ENCODE data around the gene GDPD3. TPM values are rescaled to one million over a fixed set of nuclear protein-coding genes. Genes with fewer than 3 reads are reported as not detected.
"Not testable (repeated sequence)": the region's sequence is repeated elsewhere in the genome, so short reads cannot be mapped to it uniquely, and the experiment has no call there.

The GDPD3 gene
- total and polyA plus RNA-seq, 2 donors, result 1.3 to 24.2 TPM

DNA sequence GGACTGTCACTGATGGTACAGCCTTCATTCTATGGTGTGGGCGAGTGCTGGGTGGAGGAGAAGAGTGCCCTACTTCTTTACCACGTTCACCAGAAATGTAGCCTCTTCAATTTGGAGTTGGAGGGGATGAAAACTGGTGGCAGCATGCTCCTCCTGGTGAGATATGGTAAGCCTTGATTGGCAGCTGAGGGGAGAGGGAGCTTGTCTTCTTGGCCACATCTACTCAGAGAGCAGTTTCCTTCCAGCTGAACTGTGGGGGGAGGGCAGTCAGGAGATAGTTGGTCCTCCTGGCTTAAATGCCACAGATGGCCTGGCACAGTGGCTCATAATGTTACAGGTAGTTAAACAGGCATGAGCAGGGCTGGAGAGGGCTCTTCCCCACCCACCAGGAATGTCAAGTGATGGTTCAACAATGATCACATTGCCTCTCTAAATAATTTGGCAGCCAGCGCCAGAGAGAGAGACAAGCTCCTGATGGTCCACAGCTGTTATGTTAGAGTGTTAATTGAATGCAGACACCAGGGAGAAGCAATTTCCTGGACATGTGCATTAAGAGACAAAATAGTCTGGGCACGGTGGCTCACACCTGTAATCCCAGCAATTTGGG, 18.6 kb upstream of the GDPD3 start:
- H3K27me3 ChIP-seq (ENCODE audit: control insufficient read depth in 2 of 2, insufficient read depth in 1 of 2, low read length in 1 of 2), result no peaks in the 10 kb centered on the region
- 95% methylated on average over 4 of the region's 4 CpGs for whole genome bisulfite sequencing

GRCh38 chr16:30127993-30128392, 14.7 kb upstream of the GDPD3 start:
- H3K4me3 ChIP-seq (ENCODE audit: low read length in 2 of 2), result no peak overlapping the region
- H3K27me3 ChIP-seq (ENCODE audit: control insufficient read depth in 2 of 2, insufficient read depth in 1 of 2, low read length in 1 of 2), result no peaks in the 10 kb centered on the region
- no peaks in the 10 kb centered on the region for H3K36me3 ChIP-seq (ENCODE audit: control insufficient read depth in 2 of 2, insufficient read depth in 2 of 2, low read length in 1 of 2)
- H3K9me3 ChIP-seq (ENCODE audit: control insufficient read depth in 2 of 2, insufficient read depth in 1 of 2, low read length in 1 of 2), result peaks cover 0 to 8% of the 10 kb centered on the region in 2 donors
- no peak for DNase-seq (ENCODE audit: low read depth in 6 of 9, low spot score in 9 of 9)
- no peak overlapping the region for H3K27ac ChIP-seq (ENCODE audit: low read depth in 1 of 2, low read length in 1 of 2)
- 98% methylated on average over 1 of the region's 1 CpG for WGBS
- H3K4me1 ChIP-seq (ENCODE audit: control insufficient read depth in 2 of 2, insufficient read depth in 2 of 2, low read length in 2 of 2), result peaks cover 2 to 11% of the 10 kb centered on the region in 2 donors

More for the DNA sequence above, 18.6 kb upstream of the GDPD3 start:
- Histone ChIP-seq H3K4me1 (ENCODE audit: control insufficient read depth in 2 of 2, insufficient read depth in 2 of 2, low read length in 2 of 2) (peaks cover 0 to 6% of the 10 kb centered on the region in 2 donors), H3K4me3 (ENCODE audit: low read length in 2 of 2) (no peak overlapping the region), H3K36me3 (ENCODE audit: control insufficient read depth in 2 of 2, insufficient read depth in 2 of 2, low read length in 1 of 2) (no peaks in the 10 kb centered on the region), H3K27ac (ENCODE audit: low read depth in 1 of 2, low read length in 1 of 2) (no peak overlapping the region), H3K9me3 (ENCODE audit: control insufficient read depth in 2 of 2, insufficient read depth in 1 of 2, low read length in 1 of 2) (peaks cover 0 to 8% of the 10 kb centered on the region in 2 donors)
- no peak for DNase-seq (ENCODE audit: low read depth in 6 of 9, low spot score in 9 of 9)

GRCh38 chr16:30125690-30126089, 12.4 kb upstream of the GDPD3 start:
- H3K4me3 ChIP-seq (ENCODE audit: low read length in 2 of 2); H3K27ac ChIP-seq (ENCODE audit: low read depth in 1 of 2, low read length in 1 of 2); DNase-seq (ENCODE audit: low read depth in 6 of 9, low spot score in 9 of 9); H3K9me3 ChIP-seq (ENCODE audit: control insufficient read depth in 2 of 2, insufficient read depth in 1 of 2, low read length in 1 of 2); H3K27me3 ChIP-seq (ENCODE audit: control insufficient read depth in 2 of 2, insufficient read depth in 1 of 2, low read length in 1 of 2); H3K36me3 ChIP-seq (ENCODE audit: control insufficient read depth in 2 of 2, insufficient read depth in 2 of 2, low read length in 1 of 2): not testable (repeated sequence)
- 96% methylated on average over 9 of the region's 9 CpGs for WGBS
- peaks cover 7 to 20% of the 10 kb centered on the region in 2 donors for H3K4me1 ChIP-seq (ENCODE audit: control insufficient read depth in 2 of 2, insufficient read depth in 2 of 2, low read length in 2 of 2)

GRCh38 chr16:30124985-30125379, 11.6 kb upstream of the GDPD3 start:
- WGBS, result 98% methylated on average over 4 of the region's 4 CpGs
- no peak overlapping the region for H3K27ac ChIP-seq (ENCODE audit: low read depth in 1 of 2, low read length in 1 of 2)

DNA sequence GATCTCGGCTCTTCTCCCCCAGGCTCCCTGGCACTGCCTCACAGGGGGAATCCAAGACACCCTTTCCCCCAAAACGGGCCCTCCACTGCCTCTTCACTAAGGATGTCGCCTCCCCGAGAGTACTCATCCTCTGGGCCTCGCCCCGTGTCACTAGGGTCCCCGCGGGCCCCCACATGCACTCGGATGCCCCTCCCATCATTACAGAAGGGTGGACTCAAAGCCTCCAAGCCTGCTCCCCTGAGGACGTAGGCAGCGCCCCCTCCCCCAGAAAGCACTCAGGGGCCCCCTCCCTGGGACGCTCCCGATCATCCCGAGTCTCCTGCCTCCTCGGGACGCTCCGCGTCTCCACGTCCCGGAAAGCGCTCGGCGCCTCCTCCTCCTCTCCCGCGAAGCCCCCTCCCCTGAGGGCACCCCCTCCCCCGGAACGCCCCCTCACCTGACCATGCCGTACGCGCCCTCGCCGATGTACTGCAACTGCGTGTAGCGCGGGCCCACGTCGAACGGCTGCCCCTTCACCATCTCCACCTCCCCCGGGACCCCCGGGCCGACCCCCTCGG, 9.3 kb upstream of the GDPD3 start:
- Histone ChIP-seq H3K36me3 (ENCODE audit: control insufficient read depth in 2 of 2, insufficient read depth in 2 of 2, low read length in 1 of 2) (peaks cover 10 to 18% of the 10 kb centered on the region in 2 donors), H3K9me3 (ENCODE audit: control insufficient read depth in 2 of 2, insufficient read depth in 1 of 2, low read length in 1 of 2) (peaks cover 0 to 3% of the 10 kb centered on the region in 2 donors), H3K4me1 (ENCODE audit: control insufficient read depth in 2 of 2, insufficient read depth in 2 of 2, low read length in 2 of 2) (peaks cover 11 to 30% of the 10 kb centered on the region in 2 donors), H3K27me3 (ENCODE audit: control insufficient read depth in 2 of 2, insufficient read depth in 1 of 2, low read length in 1 of 2) (no peaks in the 10 kb centered on the region), H3K27ac (ENCODE audit: low read depth in 1 of 2, low read length in 1 of 2) (peak overlapping the region; percentile 73 to 83), H3K4me3 (ENCODE audit: low read length in 2 of 2) (peak overlapping the region; percentile 84 to 94)
- 2% methylated on average over 42 of the region's 42 CpGs for WGBS
- peak in 2 of 9 donors; percentile 27 to 43 for DNase-seq (ENCODE audit: low read depth in 6 of 9, low spot score in 9 of 9)

More at GRCh38 chr16:30124985-30125379, 11.6 kb upstream of the GDPD3 start:
- Histone ChIP-seq H3K36me3 (ENCODE audit: control insufficient read depth in 2 of 2, insufficient read depth in 2 of 2, low read length in 1 of 2) (no peaks in the 10 kb centered on the region), H3K27me3 (ENCODE audit: control insufficient read depth in 2 of 2, insufficient read depth in 1 of 2, low read length in 1 of 2) (no peaks in the 10 kb centered on the region), H3K9me3 (ENCODE audit: control insufficient read depth in 2 of 2, insufficient read depth in 1 of 2, low read length in 1 of 2) (peaks cover 0 to 3% of the 10 kb centered on the region in 2 donors), H3K4me3 (ENCODE audit: low read length in 2 of 2) (no peak overlapping the region), H3K4me1 (ENCODE audit: control insufficient read depth in 2 of 2, insufficient read depth in 2 of 2, low read length in 2 of 2) (peaks cover 11 to 27% of the 10 kb centered on the region in 2 donors)
- no peak for DNase-seq (ENCODE audit: low read depth in 6 of 9, low spot score in 9 of 9)

DNA sequence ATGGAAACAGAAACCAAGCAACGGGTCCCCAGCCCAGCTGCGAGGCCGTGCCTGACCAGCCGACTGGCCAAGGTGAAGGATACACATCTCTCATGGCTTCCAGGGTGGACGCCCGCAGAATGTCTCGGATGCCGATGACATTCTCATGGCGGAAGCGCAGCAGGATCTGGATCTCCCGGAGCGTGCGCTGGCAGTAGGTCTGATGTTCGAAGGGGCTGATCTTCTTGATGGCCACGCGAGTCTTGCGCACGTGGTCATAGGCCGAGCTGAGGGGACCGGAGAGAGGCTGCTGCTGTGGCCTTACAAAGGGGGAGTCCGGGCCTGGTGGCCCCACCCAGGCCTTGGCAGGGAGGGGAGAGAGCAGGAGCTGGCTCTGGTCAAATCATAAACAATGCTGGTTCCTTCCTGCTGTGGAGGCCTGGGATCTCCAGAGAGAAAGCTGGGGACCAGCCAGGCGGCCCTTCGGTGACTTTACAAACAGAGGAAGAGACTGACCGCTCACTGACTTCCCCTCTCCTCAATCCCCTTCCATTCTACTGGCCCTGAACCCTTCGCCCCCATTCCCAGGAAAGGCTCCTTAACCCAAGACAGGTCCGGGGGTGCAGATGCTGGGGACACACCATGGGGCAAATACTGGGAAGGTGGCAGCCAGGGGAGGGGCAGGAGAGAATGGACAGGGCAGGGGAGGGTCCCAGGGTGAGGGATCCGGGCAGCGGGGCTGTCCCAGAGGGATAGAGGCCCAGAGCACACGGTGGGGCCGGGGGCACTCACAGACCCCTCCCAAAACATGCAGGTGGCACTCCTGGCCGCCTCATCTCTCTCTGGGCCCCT, 8.6 kb upstream of the GDPD3 start:
- WGBS, result 87% methylated on average over 31 of the region's 31 CpGs
- Histone ChIP-seq H3K27ac (ENCODE audit: low read depth in 1 of 2, low read length in 1 of 2) (peak overlapping the region; percentile 73 to 83), H3K36me3 (ENCODE audit: control insufficient read depth in 2 of 2, insufficient read depth in 2 of 2, low read length in 1 of 2) (peaks cover 16 to 25% of the 10 kb centered on the region in 2 donors), H3K4me3 (ENCODE audit: low read length in 2 of 2) (peak overlapping the region; percentile 84 to 94), H3K27me3 (ENCODE audit: control insufficient read depth in 2 of 2, insufficient read depth in 1 of 2, low read length in 1 of 2) (no peaks in the 10 kb centered on the region), H3K9me3 (ENCODE audit: control insufficient read depth in 2 of 2, insufficient read depth in 1 of 2, low read length in 1 of 2) (peaks cover 0 to 3% of the 10 kb centered on the region in 2 donors), H3K4me1 (ENCODE audit: control insufficient read depth in 2 of 2, insufficient read depth in 2 of 2, low read length in 2 of 2) (peaks cover 11 to 30% of the 10 kb centered on the region in 2 donors)
- no peak for DNase-seq (ENCODE audit: low read depth in 6 of 9, low spot score in 9 of 9)

DNA sequence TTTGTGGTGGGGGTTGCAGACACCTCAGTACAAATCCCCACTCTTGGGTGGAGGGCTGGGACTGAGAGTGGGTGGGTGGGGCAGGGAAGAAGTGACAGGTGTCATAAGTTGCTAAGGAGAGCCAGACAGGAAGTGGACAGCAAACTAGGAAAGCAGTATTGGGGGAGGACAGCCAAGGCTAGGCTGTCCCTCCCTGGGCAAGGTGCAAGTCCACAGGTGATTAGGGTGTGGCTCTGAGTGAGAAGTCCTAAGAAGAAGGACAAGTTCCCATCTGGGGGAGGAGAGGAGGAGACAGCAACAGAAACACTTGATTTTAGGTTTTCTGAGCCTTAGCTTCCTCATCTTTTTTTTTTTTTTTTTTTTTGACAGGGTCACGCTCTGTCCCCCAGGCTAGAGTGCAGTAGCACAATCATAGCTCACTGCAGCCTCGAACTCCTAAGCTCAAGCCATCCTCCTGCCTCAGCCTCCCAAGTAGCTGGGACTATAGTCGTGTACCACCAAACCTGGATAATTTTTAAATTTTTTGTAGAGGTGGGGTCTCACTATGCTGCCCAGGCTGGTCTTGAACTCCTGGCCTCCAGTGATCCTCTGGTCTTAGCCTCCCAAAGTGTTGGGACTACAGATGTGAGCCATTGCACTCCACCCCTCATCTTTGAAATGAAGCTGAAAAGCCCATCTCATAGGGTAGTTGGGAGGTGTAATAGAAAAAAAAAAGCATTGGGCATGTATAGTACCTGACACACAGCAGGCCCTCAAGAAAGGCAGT, 7.2 kb upstream of the GDPD3 start:
- Histone ChIP-seq H3K4me1 (ENCODE audit: control insufficient read depth in 2 of 2, insufficient read depth in 2 of 2, low read length in 2 of 2) (peaks cover 11 to 31% of the 10 kb centered on the region in 2 donors), H3K27me3 (ENCODE audit: control insufficient read depth in 2 of 2, insufficient read depth in 1 of 2, low read length in 1 of 2) (no peaks in the 10 kb centered on the region), H3K9me3 (ENCODE audit: control insufficient read depth in 2 of 2, insufficient read depth in 1 of 2, low read length in 1 of 2) (peaks cover 0 to 3% of the 10 kb centered on the region in 2 donors), H3K36me3 (ENCODE audit: control insufficient read depth in 2 of 2, insufficient read depth in 2 of 2, low read length in 1 of 2) (peaks cover 23 to 34% of the 10 kb centered on the region in 2 donors), H3K4me3 (ENCODE audit: low read length in 2 of 2) (no peak overlapping the region), H3K27ac (ENCODE audit: low read depth in 1 of 2, low read length in 1 of 2) (no peak overlapping the region)
- DNase-seq (ENCODE audit: low read depth in 6 of 9, low spot score in 9 of 9), result peak in 1 of 9 donors; percentile 21
- 95% methylated on average over 3 of the region's 3 CpGs for WGBS

DNA sequence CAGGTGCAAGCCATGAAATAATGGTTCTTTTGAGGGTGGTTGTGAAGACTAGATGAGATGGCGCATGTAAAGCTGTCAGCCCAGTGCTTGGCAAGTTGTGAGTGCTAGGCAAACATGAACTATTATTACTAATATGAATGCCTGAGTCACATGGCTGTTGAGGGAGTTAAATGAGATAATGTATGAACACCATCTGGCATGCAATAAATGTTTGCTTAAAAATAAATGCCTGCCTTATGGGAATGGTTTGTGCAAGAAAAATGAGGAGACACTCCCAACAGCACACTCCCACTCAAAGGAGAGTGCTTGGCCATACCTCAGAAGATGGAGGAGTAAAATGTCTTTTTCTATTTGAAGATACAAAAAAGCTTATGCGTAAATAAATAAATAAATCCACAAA, 6.1 kb upstream of the GDPD3 start:
- H3K36me3 ChIP-seq (ENCODE audit: control insufficient read depth in 2 of 2, insufficient read depth in 2 of 2, low read length in 1 of 2), result peaks cover 23 to 38% of the 10 kb centered on the region in 2 donors
- peaks cover 0 to 8% of the 10 kb centered on the region in 2 donors for H3K9me3 ChIP-seq (ENCODE audit: control insufficient read depth in 2 of 2, insufficient read depth in 1 of 2, low read length in 1 of 2)
- no peak overlapping the region for H3K27ac ChIP-seq (ENCODE audit: low read depth in 1 of 2, low read length in 1 of 2)
- H3K4me3 ChIP-seq (ENCODE audit: low read length in 2 of 2), result no peak overlapping the region
- WGBS, result 99% methylated on average over 2 of the region's 2 CpGs
- peaks cover 22 to 42% of the 10 kb centered on the region in 2 donors for H3K4me1 ChIP-seq (ENCODE audit: control insufficient read depth in 2 of 2, insufficient read depth in 2 of 2, low read length in 2 of 2)
- no peaks in the 10 kb centered on the region for H3K27me3 ChIP-seq (ENCODE audit: control insufficient read depth in 2 of 2, insufficient read depth in 1 of 2, low read length in 1 of 2)
- no peak for DNase-seq (ENCODE audit: low read depth in 6 of 9, low spot score in 9 of 9)

All from thymus (tissue), 11 donors.